Activated naive CD4-positive, alpha-beta T cell treated with anti-CD3 and anti-CD28 coated beads for 36 hours (primary cell): ENCODE data around the gene AGRN. TPM values are rescaled to one million over a fixed set of nuclear protein-coding genes. Genes with fewer than 3 reads are reported as not detected.

Experiments used
- CTCF ChIA-PET: fragments of 350-600 bp; sonication (Branson Sonifier 250); formaldehyde crosslinking; loops from one replicate; lab custom pipeline; 2021; ENCODE audit warnings: antibody characterized with exemption; lab: Charles Lee
- DNase-seq: peaks from one replicate; pipeline ENCODE4 v3.0.0-alpha.2; 2020
- H3K27ac Mint-ChIP-seq: one replicate; pipeline ENCODE4 v1.8.0; 2021; ENCODE audit warnings: mild to moderate bottlenecking, mixed read lengths
- H3K27me3 Mint-ChIP-seq: one replicate; pipeline ENCODE4 v1.8.0; 2021; ENCODE audit warnings: low read depth, mixed read lengths
- H3K36me3 Mint-ChIP-seq: one replicate; pipeline ENCODE4 v1.8.0; 2021; ENCODE audit warnings: low read depth, mixed read lengths
- H3K4me1 Mint-ChIP-seq: one replicate; pipeline ENCODE4 v1.8.0; 2021; ENCODE audit warnings: low read depth, mixed read lengths
- H3K4me3 Mint-ChIP-seq: one replicate; pipeline ENCODE4 v1.8.0; 2021; ENCODE audit warnings: mild to moderate bottlenecking, moderate library complexity, mixed read lengths
- H3K9me3 Mint-ChIP-seq: one replicate; pipeline ENCODE4 v1.8.0; 2021; ENCODE audit warnings: mixed read lengths
- intact Hi-C: fragments of 100-400 bp; cut with micrococcal nuclease; formaldehyde crosslinking; loops from one replicate; pipeline ENCODE4 v1.15.1; 2023
- total RNA-seq, 2 experiments: library from RNA; stranded (reverse); gene quantifications; one replicate each; pipeline ENCODE4 v1.2.3, GENCODE V29; 2021

The AGRN gene
- total RNA-seq, 2 experiments from 2014 or later: 30.5 to 35.1 TPM

DNA sequence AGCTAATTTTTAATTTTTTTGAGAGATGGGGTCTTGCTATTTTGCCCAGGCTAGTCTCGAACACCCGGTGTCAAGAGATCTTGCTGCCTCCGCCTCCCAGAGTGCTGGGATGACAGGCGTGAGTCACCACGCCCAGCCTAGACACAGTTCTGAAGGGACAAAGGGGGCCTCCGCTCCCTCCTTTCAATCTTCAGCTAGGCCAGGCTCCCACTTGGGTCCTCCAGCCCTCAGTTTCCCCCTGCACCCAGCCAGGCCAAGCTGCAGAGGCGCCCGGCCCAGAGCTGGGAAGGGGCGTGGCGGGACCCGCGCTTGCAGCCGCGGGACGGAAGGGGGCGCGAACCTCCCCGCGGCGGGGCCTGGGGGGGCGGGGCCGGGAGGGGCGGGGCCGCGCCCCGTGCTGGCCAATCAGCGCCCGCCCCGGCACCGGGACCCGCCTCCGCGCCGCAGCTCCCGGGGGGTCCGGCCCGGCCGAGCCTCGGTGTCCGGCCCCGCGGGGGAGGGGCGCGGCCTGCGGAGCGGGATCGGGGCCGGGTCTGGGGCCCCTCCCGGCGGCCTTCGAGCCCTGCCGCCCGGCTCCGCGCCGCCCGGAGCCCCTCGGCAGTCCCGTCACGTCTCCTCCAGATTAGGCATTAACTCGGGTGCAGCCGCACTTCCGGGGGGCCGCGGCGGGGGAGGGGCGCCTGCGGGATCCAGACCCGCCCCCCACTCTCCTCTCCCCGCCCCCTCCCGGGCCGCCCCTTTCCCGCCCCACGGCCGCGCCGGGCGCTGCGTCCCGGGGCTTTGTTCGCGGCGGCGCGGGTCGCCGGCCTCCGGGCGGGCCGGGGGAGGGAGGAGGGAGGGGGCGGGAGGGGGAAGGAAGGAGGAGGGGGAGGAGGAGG is 559 bp upstream of the AGRN start:
- Mint-ChIP-seq H3K27ac (no peak overlapping the region), H3K4me3 (peak overlapping the region; percentile 68), H3K27me3 (peaks cover 4% of the 10 kb centered on the region), H3K9me3 (no peaks in the 10 kb centered on the region), H3K36me3 (peaks cover 2% of the 10 kb centered on the region), H3K4me1 (peaks cover 16% of the 10 kb centered on the region)
- CTCF ChIA-PET: interaction anchor here (0.6 to 3.4 kb wide), 6 partner anchors 11 to 181 kb away, joined by 3 to 17 read pairs (median 3); no protein-coding TSS in a partner anchor
- intact Hi-C loops: loop anchor here (1.0 kb wide), 1 partner anchor 45 kb away; no protein-coding TSS in a partner anchor
- peak; percentile 77 for DNase-seq

DNA sequence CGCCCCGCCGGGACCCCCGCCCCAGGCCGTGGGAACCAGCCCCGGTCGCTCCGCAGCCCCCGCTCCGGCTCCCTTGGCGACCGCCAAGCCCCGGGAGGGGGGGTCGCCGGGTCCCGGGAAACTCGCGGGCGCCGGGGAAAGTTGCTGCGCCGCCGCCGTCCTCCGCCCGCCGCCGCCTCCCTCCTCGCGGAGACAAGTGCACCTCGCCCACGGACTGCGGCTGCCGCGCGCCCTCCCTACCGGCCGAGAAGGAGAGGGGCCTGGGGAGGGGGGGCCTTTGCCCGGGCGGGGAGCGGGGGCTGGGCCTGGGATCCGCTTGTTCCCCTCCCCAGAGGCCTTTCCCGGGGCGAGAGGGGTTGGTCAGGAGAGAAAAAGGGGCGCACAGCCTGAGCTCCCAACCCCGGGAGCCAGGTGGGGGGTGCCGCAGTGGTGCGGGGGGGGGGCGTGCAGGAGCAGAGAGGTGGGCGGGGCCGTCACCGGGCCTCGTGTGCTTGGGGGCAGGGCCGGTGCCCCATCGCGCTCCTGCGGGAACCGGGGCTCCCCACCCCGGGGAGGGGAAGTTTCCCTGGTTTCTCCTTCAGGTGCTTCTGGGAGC is 592 bp downstream of the AGRN start:
- no peak for DNase-seq
- peaks cover 10% of the 10 kb centered on the region for H3K4me1 Mint-ChIP-seq
- no peaks in the 10 kb centered on the region for H3K9me3 Mint-ChIP-seq
- no peak overlapping the region for H3K4me3 Mint-ChIP-seq
- intact Hi-C loops: no loop called here
- CTCF ChIA-PET: no interaction called here
- no peaks in the 10 kb centered on the region for H3K36me3 Mint-ChIP-seq
- peaks cover 4% of the 10 kb centered on the region for H3K27me3 Mint-ChIP-seq
- H3K27ac Mint-ChIP-seq: no peak overlapping the region

DNA sequence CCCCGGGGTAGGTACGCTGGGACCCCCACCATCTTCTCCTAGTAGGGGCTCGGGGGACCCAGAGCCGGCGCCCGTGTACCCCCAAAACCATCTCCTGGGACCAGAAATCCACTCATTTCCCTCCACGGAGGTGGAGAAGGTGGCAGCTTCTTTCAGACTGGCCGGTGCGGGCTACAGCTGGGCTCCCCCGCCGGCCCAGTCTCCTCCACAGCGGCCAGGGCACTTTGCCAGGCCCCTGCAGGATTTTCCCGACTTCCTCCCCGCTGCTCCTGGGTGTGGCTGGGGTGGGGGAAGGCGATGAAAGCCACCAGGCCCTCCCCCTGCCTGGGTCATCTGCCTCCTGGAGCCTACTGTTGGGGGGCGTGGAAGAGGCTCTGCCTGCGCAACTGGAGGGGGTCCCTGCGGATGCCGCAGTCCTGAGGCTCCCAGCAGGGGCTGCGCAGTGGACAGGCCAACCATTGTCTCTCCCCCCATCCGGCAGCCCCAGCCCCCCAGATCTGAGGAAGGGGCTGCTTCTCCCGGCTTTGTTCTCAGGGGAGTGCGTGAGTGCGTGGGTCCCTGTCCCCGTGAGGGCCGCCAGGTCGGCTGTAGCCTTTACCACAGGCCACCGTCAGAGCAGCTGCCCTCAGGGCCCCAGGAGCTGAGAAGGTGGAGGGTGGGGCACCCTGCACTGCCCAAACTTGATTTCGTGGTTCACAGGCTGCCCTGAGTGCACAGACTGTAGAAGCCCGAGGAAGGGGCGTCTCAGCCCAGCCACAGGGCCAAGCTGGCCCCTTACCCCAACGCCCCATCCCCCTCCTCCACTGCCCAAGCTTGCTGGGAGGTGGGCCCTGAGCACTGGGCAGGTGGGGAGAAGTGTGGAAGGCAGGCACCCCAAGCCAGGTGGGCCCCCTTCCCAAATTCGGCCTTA is 1.3 kb downstream of the AGRN start:
- CTCF ChIA-PET: no interaction called here
- H3K36me3 Mint-ChIP-seq: no peaks in the 10 kb centered on the region
- H3K4me1 Mint-ChIP-seq: peaks cover 10% of the 10 kb centered on the region
- H3K4me3 Mint-ChIP-seq: peak overlapping the region; percentile 46
- no peaks in the 10 kb centered on the region for H3K9me3 Mint-ChIP-seq
- no peak overlapping the region for H3K27ac Mint-ChIP-seq
- DNase-seq: no peak
- peaks cover 4% of the 10 kb centered on the region for H3K27me3 Mint-ChIP-seq
- intact Hi-C loops: no loop called here

DNA sequence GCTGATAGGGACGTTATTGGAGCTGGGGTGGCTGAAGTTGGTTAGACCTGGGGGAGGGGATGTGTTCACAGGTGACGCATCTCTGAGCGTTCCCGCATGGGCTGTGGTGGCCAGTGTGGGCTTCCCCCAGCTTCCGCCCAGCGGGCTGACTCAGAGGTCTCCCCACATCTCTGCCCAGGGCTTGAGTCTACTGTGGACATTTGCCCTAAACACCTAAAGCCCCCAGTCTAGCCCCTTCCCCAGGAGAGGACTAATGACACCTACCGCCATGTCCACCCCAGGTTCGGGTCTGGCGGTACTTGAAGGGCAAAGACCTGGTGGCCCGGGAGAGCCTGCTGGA is 2.0 kb downstream of the AGRN start:
- DNase-seq: no peak
- Mint-ChIP-seq H3K9me3 (no peaks in the 10 kb centered on the region), H3K36me3 (no peaks in the 10 kb centered on the region), H3K4me3 (no peak overlapping the region), H3K27ac (no peak overlapping the region), H3K27me3 (peaks cover 4% of the 10 kb centered on the region), H3K4me1 (peaks cover 10% of the 10 kb centered on the region)
- intact Hi-C loops: no loop called here
- CTCF ChIA-PET: no interaction called here

DNA sequence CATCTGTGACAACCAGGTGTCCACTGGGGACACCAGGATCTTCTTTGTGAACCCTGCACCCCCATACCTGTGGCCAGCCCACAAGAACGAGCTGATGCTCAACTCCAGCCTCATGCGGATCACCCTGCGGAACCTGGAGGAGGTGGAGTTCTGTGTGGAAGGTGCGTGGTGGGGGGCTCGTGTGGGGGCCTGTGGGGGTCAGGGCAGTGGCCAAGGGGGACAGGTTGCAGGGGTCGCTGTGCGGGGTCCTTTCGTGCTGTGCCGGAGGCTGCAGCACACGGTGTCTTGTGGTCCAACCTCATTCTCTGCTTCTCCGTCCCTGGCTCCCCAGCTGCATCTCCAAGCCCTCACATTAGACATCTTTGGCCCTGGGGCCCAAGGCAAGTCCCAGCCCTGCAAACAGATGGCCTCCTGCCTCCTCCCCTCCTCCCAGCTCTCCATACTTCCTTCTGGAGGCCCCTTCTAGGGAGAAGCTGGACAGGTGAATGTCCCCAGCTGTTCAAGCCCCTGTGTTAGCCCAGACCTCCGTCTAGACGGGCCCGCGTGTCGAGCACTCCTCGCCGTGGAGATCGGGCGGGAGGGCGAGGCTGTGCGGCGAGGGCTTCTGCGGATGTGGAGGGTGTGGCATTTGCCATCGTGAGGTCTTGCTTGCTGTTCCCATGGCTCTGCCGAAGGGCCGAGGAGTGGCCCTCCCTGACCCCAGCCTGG is 2.5 kb downstream of the AGRN start:
- Mint-ChIP-seq H3K4me1 (peaks cover 5% of the 10 kb centered on the region), H3K4me3 (no peak overlapping the region), H3K36me3 (no peaks in the 10 kb centered on the region), H3K27ac (no peak overlapping the region), H3K9me3 (no peaks in the 10 kb centered on the region), H3K27me3 (peaks cover 4% of the 10 kb centered on the region)
- DNase-seq: no peak
- CTCF ChIA-PET: interaction anchor here (1.3 kb wide), 1 partner anchor 11 kb away, joined by 5 read pairs; no protein-coding TSS in a partner anchor
- intact Hi-C loops: no loop called here

DNA sequence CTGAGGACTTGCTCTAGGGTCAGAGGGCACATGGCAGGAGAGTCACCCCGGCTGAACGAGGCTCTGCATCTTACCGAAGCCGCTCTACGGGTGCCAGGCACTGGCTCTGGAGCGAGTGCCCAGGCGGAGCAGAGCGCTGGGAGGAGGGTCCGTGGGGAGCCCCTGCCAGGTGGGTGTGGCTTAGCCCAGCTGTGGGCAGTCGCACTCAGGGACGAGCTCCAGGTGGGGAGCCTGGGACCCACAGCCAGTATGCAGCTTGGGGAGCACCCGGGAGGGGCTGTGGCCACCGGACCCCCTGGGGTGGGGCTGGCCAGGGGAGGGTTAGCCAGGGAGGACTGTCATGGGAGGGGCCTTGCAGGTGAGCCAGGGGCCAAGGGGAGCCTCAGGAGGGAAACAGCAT is 3.8 kb downstream of the AGRN start:
- Mint-ChIP-seq H3K4me1 (peaks cover 4% of the 10 kb centered on the region), H3K9me3 (no peaks in the 10 kb centered on the region), H3K4me3 (no peak overlapping the region), H3K36me3 (no peaks in the 10 kb centered on the region), H3K27me3 (peaks cover 4% of the 10 kb centered on the region), H3K27ac (no peak overlapping the region)
- intact Hi-C loops: no loop called here
- CTCF ChIA-PET: interaction anchor here (0.7 to 1.3 kb wide), 2 partner anchors 10 to 19 kb away, joined by 3 to 5 read pairs; no protein-coding TSS in a partner anchor
- DNase-seq: no peak

DNA sequence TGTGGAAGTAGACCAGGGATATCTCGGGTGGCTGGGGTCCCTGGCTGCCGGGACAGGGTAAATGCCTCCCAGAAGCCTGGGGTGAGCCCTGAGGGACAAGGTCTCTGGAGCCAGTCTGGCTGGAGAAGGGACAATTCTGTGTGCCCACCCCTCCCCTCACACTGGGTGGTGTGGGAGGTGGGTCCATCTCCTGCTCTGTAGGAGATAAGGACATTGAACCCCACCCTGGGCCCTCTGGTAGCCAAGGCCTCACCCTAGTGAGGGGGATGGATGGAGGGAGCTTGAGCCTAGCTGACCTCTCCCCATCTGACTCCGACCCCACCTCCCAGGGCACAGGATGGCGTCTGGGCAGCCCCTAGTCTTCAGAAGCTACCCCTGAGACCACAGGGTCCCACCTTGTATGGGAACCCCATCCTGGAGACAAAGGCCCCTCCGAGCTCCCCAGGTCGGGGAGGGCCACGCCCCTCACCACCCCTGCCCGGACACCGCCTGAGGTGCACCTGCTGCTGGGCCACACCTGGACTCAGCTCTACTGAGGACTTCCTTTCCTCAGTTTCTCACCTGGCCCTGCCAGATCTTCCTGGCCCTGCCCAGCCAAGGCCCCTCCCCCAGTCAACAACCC is 4.3 kb downstream of the AGRN start:
- H3K36me3 Mint-ChIP-seq: no peaks in the 10 kb centered on the region
- CTCF ChIA-PET: interaction anchor here (0.7 to 1.3 kb wide), 2 partner anchors 9 to 20 kb away, joined by 3 to 5 read pairs; no protein-coding TSS in a partner anchor
- no peak overlapping the region for H3K27ac Mint-ChIP-seq
- peaks cover 2% of the 10 kb centered on the region for H3K4me1 Mint-ChIP-seq
- no peak for DNase-seq
- no peak overlapping the region for H3K4me3 Mint-ChIP-seq
- intact Hi-C loops: no loop called here
- peaks cover 4% of the 10 kb centered on the region for H3K27me3 Mint-ChIP-seq
- H3K9me3 Mint-ChIP-seq: no peaks in the 10 kb centered on the region

DNA sequence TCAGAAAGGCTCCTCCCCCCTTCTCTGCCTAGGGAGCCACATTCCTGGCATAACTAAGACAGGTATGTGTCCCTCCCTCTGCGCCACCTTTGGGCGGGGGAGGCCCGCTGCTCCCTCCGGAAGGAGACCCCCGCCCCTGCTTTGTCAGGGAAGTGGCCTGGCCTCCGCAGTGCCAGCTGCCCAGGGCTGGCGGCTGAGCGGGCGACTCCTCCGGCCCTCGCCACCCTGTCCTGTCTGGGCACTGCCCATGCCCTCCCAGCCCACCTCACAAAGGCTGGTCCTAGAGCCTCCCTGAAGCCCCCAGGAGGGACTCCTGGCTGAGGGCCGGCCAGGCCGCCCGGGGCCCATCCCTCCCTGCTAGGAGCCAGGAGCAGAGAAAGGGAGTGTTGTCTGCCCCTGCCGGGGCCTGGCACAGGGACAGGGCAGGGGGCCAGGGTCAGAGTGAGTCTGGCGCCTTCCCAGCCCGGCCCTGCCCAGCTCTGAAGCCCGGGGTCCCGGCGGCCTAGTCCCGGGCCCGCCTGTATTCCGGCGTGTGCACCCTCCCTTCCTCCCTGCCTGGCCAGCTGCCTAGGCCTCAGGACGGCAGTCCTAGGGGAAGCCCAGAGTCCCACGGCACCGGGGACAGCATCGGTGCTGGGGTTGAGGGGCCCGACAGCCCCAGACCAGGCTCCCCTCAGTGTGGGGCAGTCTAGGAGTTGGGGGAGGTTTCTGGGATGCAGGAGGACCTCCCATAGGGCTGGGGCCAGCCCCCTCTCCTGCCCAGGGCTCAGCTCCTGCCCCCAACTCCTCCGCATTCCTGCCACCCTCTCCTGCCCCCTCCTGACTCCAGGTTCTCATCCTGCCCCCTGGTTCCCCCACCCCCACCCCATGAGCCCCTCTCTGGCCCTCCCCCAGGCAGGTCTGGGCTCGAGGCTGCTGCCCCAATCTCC is 5.1 kb downstream of the AGRN start:
- Mint-ChIP-seq H3K9me3 (no peaks in the 10 kb centered on the region), H3K27me3 (peaks cover 4% of the 10 kb centered on the region), H3K36me3 (no peaks in the 10 kb centered on the region), H3K4me1 (peaks cover 2% of the 10 kb centered on the region), H3K4me3 (no peak overlapping the region), H3K27ac (no peak overlapping the region)
- CTCF ChIA-PET: no interaction called here
- no peak for DNase-seq
- intact Hi-C loops: no loop called here

DNA sequence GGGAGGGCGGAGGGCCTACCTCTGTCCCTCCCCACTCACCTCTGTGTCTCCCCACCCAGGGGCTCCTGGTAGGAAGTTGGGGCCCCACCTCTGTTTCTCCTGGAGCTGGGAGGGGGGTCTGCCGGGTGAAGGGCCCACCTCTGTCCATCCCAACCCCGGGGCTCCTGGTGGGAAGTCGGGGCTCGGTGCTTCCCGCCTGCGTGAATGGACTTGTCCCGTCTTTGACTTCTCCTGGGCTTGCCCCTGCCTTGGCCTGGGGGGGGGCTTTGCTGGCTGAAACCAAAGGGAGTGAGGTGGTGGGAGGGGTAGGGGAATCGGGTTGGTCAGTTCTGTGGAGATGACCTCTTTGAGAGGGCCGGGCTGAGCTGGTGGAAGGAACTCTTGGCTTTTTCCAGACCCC is 5.8 kb downstream of the AGRN start:
- CTCF ChIA-PET: no interaction called here
- intact Hi-C loops: no loop called here
- no peak for DNase-seq
- Mint-ChIP-seq H3K4me3 (no peak overlapping the region), H3K9me3 (no peaks in the 10 kb centered on the region), H3K27ac (no peak overlapping the region), H3K27me3 (peaks cover 4% of the 10 kb centered on the region), H3K4me1 (peaks cover 2% of the 10 kb centered on the region), H3K36me3 (no peaks in the 10 kb centered on the region)

DNA sequence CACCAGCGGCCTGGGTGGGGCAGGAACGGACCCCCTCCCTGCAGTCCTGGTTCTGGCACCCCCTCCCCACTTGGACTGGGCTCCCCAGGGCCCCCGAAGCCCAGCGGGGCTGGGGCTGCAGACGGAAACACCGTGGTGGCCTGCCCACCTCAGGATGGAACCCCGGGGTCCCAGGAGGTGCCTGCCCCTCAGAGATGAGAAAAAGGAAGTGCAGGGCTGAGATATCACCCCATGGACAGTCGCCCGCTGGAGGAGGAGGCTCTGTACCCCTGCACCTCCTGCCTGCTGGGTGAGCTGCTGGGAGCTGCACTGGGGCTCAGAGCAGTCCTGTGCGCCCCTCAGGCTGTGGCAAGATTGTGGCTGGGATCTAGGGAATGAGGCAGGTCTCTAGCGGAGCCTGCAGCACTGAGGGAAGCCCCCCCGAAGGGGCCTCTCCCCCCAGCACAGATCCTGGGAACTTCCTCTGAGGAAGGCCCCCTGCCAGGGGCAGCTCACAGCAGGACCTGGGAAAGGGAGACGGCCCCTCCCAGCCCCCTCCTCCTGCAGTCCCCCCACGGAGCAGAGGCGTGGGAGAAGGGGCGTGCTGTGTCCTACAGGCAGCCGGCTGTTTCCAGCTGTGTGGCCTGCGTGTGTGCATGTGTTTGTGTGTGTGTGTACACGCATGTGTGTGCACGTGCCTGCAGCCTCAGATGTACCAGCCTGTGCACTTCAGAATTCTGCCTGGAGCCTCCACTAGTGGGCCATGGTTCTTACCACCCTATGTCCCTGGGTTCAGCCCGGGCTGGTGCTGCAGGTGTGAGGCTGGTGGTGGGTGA is 6.9 kb downstream of the AGRN start:
- H3K4me1 Mint-ChIP-seq: peaks cover under 1% of the 10 kb centered on the region
- no peak overlapping the region for H3K27ac Mint-ChIP-seq
- no peaks in the 10 kb centered on the region for H3K9me3 Mint-ChIP-seq
- H3K27me3 Mint-ChIP-seq: peaks cover 4% of the 10 kb centered on the region
- no peak for DNase-seq
- CTCF ChIA-PET: interaction anchor here (1.6 kb wide), 1 partner anchor 37 kb away, joined by 3 read pairs; no protein-coding TSS in a partner anchor
- H3K4me3 Mint-ChIP-seq: no peak overlapping the region
- no peaks in the 10 kb centered on the region for H3K36me3 Mint-ChIP-seq
- intact Hi-C loops: no loop called here
